Endothelial cell of umbilical vein (primary cell): ENCODE data around the gene SLC24A3. TPM values are rescaled to one million over a fixed set of nuclear protein-coding genes. Genes with fewer than 3 reads are reported as not detected.

ENCODE experiments used
- BruUV-seq: library from RNA; stranded (reverse); fragments of 400-500 nt; replicated peaks from 2 replicates; lab custom pipeline; 2021; lab: Mats Ljungman, UMichigan
- CTCF ChIA-PET: fragments of 300-600, 350-600 bp; sonication (Branson Sonifier 250); formaldehyde crosslinking; loops from one replicate; lab custom pipeline; 2021; ENCODE audit warnings: antibody characterized with exemption, inconsistent platforms; lab: Charles Lee
- POLR2A ChIA-PET: fragments of 300-600, 350-600 bp; sonication (Branson Sonifier 250); formaldehyde crosslinking; loops from one replicate; lab custom pipeline; 2021; ENCODE audit warnings: antibody characterized with exemption, inconsistent platforms; lab: Charles Lee
- DNase-seq: peaks from one replicate; pipeline ENCODE4 v3.0.0-alpha.2; 2011; ENCODE audit warnings: low read depth, low spot score
- FAIRE-seq: peaks from 2 replicates; lab custom pipeline; 2011; peaks lifted over from hg19 to GRCh38; lab: Jason Lieb, UNC
- H2AFZ ChIP-seq: 2 replicates; pipeline ENCODE4 v1.6.0; 2012; ENCODE audit warnings: low read depth, low read length, control low read depth, inconsistent platforms
- H3K27ac ChIP-seq: 2 replicates; pipeline ENCODE4 v1.5.1; 2011; ENCODE audit warnings: low read depth, mild to moderate bottlenecking, control low read depth, low read length, moderate library complexity; ENCODE audit not compliant: insufficient read depth
- H3K27me3 ChIP-seq, 2 experiments: 2 replicates each; pipeline versions ENCODE4 v1.6.0 to v1.6.1; 2011; ENCODE audit warnings: low read length in 2 of 2, mixed read lengths in 1 of 2; ENCODE audit not compliant: control insufficient read depth in 2 of 2, insufficient read depth in 2 of 2
- H3K36me3 ChIP-seq, 2 experiments: 2 replicates in 1 of 2; 3 replicates in 1 of 2; pipeline ENCODE4 v1.5.1; 2011; ENCODE audit warnings: low read length in 2 of 2, mild to moderate bottlenecking in 1 of 2, moderate library complexity in 1 of 2; ENCODE audit not compliant: control insufficient read depth in 2 of 2, insufficient read depth in 2 of 2; ENCODE audit errors: extremely low read depth in 1 of 2
- H3K4me1 ChIP-seq: 3 replicates; pipeline ENCODE4 v1.5.1; 2011; ENCODE audit warnings: mild to moderate bottlenecking, low read length; ENCODE audit not compliant: control insufficient read depth, insufficient read depth; ENCODE audit errors: extremely low read depth
- H3K4me2 ChIP-seq: 2 replicates; pipeline ENCODE4 v1.6.1; 2011; ENCODE audit warnings: low read length, control low read depth, mixed read lengths; ENCODE audit not compliant: insufficient read depth
- H3K4me3 ChIP-seq, 3 experiments: fragments of 200-600 bp in 1 of 3; sonication (generic), shearing (Covaris generic) in 1 of 3; replicated peaks in 1 of 3; 2 replicates each; pipeline ENCODE4 v1.5.1; 2011 to 2016; ENCODE audit warnings: control low read depth in 3 of 3, low read length in 3 of 3, mild to moderate bottlenecking in 2 of 3, inconsistent platforms in 1 of 3, low read depth in 1 of 3, moderate library complexity in 1 of 3; ENCODE audit not compliant: insufficient read depth in 1 of 3
- H3K79me2 ChIP-seq: 2 replicates; pipeline ENCODE4 v1.6.0; 2012; ENCODE audit warnings: low read length, inconsistent platforms; ENCODE audit not compliant: control insufficient read depth, insufficient read depth
- H3K9ac ChIP-seq: replicated peaks from 2 replicates; pipeline ENCODE3; 2011; ENCODE audit warnings: low read length, control low read depth; ENCODE audit not compliant: insufficient read depth; ENCODE audit errors: extremely low read depth
- H3K9me1 ChIP-seq: replicated peaks from 3 replicates; pipeline ENCODE4 v1.6.0; 2011; ENCODE audit warnings: mild to moderate bottlenecking, low read length; ENCODE audit not compliant: control insufficient read depth, insufficient read depth; ENCODE audit errors: extremely low read depth
- H3K9me3 ChIP-seq: replicated peaks from 2 replicates; pipeline ENCODE4 v1.5.1; 2012; ENCODE audit warnings: low read length, inconsistent platforms; ENCODE audit not compliant: control insufficient read depth, insufficient read depth
- H4K20me1 ChIP-seq: replicated peaks from 2 replicates; pipeline ENCODE3; 2011; ENCODE audit warnings: mild to moderate bottlenecking, low read length; ENCODE audit not compliant: control insufficient read depth, insufficient read depth; ENCODE audit errors: extremely low read depth
- EZH2 ChIP-seq: IDR thresholded peaks from 2 replicates; pipeline ENCODE4 v1.6.1; 2012; ENCODE audit warnings: borderline replicate concordance, low read depth, mild to moderate bottlenecking, moderate library complexity, low read length, inconsistent platforms; ENCODE audit not compliant: severe bottlenecking
- FOS ChIP-seq: IDR thresholded peaks from 2 replicates; pipeline ENCODE4 v1.6.1; 2011; ENCODE audit warnings: mild to moderate bottlenecking, low read length, moderate library complexity, borderline replicate concordance; ENCODE audit not compliant: insufficient read depth
- GATA2 ChIP-seq: IDR thresholded peaks from 2 replicates; pipeline ENCODE4 v1.7.0; 2011; ENCODE audit warnings: low read depth, mild to moderate bottlenecking, moderate library complexity, mixed read lengths, low read length; ENCODE audit not compliant: insufficient read length, insufficient read depth
- JUN ChIP-seq: IDR thresholded peaks from 2 replicates; pipeline ENCODE4 v1.6.1; 2011; ENCODE audit warnings: borderline replicate concordance, low read depth; ENCODE audit not compliant: insufficient read length, insufficient read depth
- MYC ChIP-seq: IDR thresholded peaks from one replicate; pipeline ENCODE4 v1.6.1; 2011; ENCODE audit warnings: mild to moderate bottlenecking, low read depth, low read length
- POLR2A ChIP-seq: IDR thresholded peaks from 2 replicates; pipeline ENCODE4 v1.6.1; 2012; ENCODE audit warnings: low read depth, mild to moderate bottlenecking, control low read depth, low read length
- POLR2AphosphoS5 ChIP-seq: IDR thresholded peaks from 2 replicates; pipeline ENCODE4 v1.6.1; 2012; ENCODE audit warnings: low read depth, mild to moderate bottlenecking, control low read depth, low read length, moderate library complexity; ENCODE audit not compliant: insufficient read depth
- dilution Hi-C: fragments of 300-500 bp; cut with MboI; formaldehyde crosslinking; loops from one replicate; pipeline ENCODE4 v1.15.0; 2019; ENCODE audit warnings: low sequenced_read_pairs; ENCODE audit not compliant: extremely low pct_ligation_motif_present
- intact Hi-C: fragments of 100-400 bp; cut with micrococcal nuclease; formaldehyde crosslinking; loops from one replicate; pipeline ENCODE4 v1.10.0; 2022
- polyA plus RNA-seq, 4 experiments: library from polyadenylated mRNA; depleted of rRNA in 3 of 4; stranded (reverse) in 3 of 4; unstranded in 1 of 4; fragments of >200 nt; gene quantifications; 2 replicates each; pipeline versions ENCODE4 v1.2.1 to v1.2.3, GENCODE V29; 2011 to 2012; ENCODE audit warnings: missing spikeins in 1 of 4
- total RNA-seq: library from RNA; stranded (reverse); gene quantifications from 2 replicates; pipeline ENCODE4 v1.2.3, GENCODE V29; 2021
- TF ChIP-seq, protein P1 (sequence below), 2 donors: IDR thresholded peaks; 1 replicate in 1 of 2; 2 replicates in 1 of 2; pipeline ENCODE4 v1.5.1; 2011; ENCODE audit warnings: low read length in 2 of 2, mild to moderate bottlenecking in 2 of 2, moderate library complexity in 2 of 2, control low read depth in 1 of 2, inconsistent platforms in 1 of 2, low read depth in 1 of 2; ENCODE audit not compliant: insufficient read depth in 1 of 2; ENCODE audit errors: extremely low read depth in 1 of 2
- TF ChIP-seq, protein P2 (sequence below): IDR thresholded peaks from 2 replicates; pipeline ENCODE4 v1.6.1; 2011; ENCODE audit not compliant: insufficient read depth, insufficient read length

The SLC24A3 gene
- total and polyA plus RNA-seq, 2 donors (not counting 3 experiments of a cell fraction or from before 2014, with no cell fraction given) = not detected

GRCh38 chr20:19249106-19249879, 36.9 kb downstream of the SLC24A3 start:
- H3K9ac ChIP-seq = no peak overlapping the region
- H3K4me1 ChIP-seq = no peaks in the 10 kb centered on the region
- H4K20me1 ChIP-seq = no peaks in the 10 kb centered on the region
- no peaks in the 10 kb centered on the region for H3K36me3 ChIP-seq
- intact Hi-C loops (no loop called here), dilution Hi-C loops (no loop called here)
- FAIRE-seq (no peak), DNase-seq (no peak)
- peaks cover under 1% of the 10 kb centered on the region for H3K9me3 ChIP-seq
- CTCF ChIA-PET = no interaction called here
- no peak overlapping the region for H2AFZ ChIP-seq
- no peaks in the 10 kb centered on the region for H3K9me1 ChIP-seq
- no peak overlapping the region for H3K4me3 ChIP-seq
- H3K79me2 ChIP-seq = no peaks in the 10 kb centered on the region
- no peaks in the 10 kb centered on the region for H3K27me3 ChIP-seq
- H3K27ac ChIP-seq = no peak overlapping the region
- POLR2A ChIA-PET = no interaction called here
- H3K4me2 ChIP-seq = no peak overlapping the region
- TF ChIP-seq EZH2 = no peak
- TF ChIP-seq, protein P1, sequence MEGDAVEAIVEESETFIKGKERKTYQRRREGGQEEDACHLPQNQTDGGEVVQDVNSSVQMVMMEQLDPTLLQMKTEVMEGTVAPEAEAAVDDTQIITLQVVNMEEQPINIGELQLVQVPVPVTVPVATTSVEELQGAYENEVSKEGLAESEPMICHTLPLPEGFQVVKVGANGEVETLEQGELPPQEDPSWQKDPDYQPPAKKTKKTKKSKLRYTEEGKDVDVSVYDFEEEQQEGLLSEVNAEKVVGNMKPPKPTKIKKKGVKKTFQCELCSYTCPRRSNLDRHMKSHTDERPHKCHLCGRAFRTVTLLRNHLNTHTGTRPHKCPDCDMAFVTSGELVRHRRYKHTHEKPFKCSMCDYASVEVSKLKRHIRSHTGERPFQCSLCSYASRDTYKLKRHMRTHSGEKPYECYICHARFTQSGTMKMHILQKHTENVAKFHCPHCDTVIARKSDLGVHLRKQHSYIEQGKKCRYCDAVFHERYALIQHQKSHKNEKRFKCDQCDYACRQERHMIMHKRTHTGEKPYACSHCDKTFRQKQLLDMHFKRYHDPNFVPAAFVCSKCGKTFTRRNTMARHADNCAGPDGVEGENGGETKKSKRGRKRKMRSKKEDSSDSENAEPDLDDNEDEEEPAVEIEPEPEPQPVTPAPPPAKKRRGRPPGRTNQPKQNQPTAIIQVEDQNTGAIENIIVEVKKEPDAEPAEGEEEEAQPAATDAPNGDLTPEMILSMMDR (IDR thresholded peaks at IDR 0.05; ENCODE audit: extremely low read depth in 1 of 2, insufficient read depth in 1 of 2, low read depth in 1 of 2, low read length in 2 of 2) = no peak
- TF ChIP-seq JUN = no peak
- no peak for TF ChIP-seq POLR2AphosphoS5
- TF ChIP-seq FOS = no peak
- no peak for TF ChIP-seq MYC
- no peak for TF ChIP-seq GATA2
- TF ChIP-seq POLR2A = no peak
- TF ChIP-seq, protein P2, sequence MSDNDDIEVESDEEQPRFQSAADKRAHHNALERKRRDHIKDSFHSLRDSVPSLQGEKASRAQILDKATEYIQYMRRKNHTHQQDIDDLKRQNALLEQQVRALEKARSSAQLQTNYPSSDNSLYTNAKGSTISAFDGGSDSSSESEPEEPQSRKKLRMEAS = no peak
- BruUV-seq = no TSS peak
